CD4-positive, alpha-beta T cell treated with Interleukin-6 for 4 hours (primary cell): ENCODE measurements around the gene LRIG3.
"Not testable (repeated sequence)": the region's sequence is repeated elsewhere in the genome, so short reads cannot be mapped to it uniquely, and the experiment has no call there.

ENCODE experiments used
- DNase-seq: peaks from one replicate; pipeline ENCODE4 v3.0.0-alpha.2; 2020; ENCODE audit warnings: mixed read lengths

The LRIG3 gene

GRCh38 chr12:58905422-58905821 is 14.9 kb downstream of the LRIG3 start:
- DNase-seq, result no peak

- not testable (repeated sequence) for DNase-seq
Measured at GRCh38 chr12:58902726-58903125, 17.6 kb downstream of the LRIG3 start.

DNA sequence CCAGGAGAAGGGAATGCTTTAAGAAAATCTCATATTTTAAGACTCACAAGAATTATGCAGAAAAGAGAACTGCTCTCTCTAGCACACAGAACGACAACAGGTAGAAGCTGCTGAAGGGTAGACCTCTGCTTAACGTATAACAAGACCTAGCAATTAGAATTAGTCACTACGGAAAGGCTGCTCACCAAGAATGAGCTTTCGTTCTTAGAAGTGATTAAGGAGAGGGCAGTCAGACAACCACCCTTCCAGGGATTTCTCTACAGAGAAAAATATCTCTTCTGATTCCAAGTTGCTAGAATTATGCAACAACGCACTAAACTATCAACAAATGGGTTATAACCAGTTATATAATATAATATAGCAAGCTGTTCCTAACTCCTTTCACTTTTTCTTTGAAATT is 18.6 kb downstream of the LRIG3 start:
- no peak for DNase-seq

- no peak for DNase-seq
Measured at GRCh38 chr12:58897969-58898368, 22.3 kb downstream of the LRIG3 start.

GRCh38 chr12:58896278-58896677 is 24.0 kb downstream of the LRIG3 start:
- no peak for DNase-seq

GRCh38 chr12:58895053-58895452 is 25.3 kb downstream of the LRIG3 start:
- DNase-seq, result no peak

GRCh38 chr12:58894040-58894439 is 26.3 kb downstream of the LRIG3 start:
- DNase-seq, result no peak

- DNase-seq, result no peak
Measured at GRCh38 chr12:58893495-58893894, 26.8 kb downstream of the LRIG3 start.

- DNase-seq, result no peak
Measured at GRCh38 chr12:58889557-58889956, 30.7 kb downstream of the LRIG3 start.

- no peak for DNase-seq
Measured at GRCh38 chr12:58888131-58888783, 32.0 kb downstream of the LRIG3 start.

- DNase-seq, result no peak
Measured at GRCh38 chr12:58887068-58887467, 33.2 kb downstream of the LRIG3 start.

- no peak for DNase-seq
Measured at GRCh38 chr12:58886474-58886873, 33.8 kb downstream of the LRIG3 start.

DNA sequence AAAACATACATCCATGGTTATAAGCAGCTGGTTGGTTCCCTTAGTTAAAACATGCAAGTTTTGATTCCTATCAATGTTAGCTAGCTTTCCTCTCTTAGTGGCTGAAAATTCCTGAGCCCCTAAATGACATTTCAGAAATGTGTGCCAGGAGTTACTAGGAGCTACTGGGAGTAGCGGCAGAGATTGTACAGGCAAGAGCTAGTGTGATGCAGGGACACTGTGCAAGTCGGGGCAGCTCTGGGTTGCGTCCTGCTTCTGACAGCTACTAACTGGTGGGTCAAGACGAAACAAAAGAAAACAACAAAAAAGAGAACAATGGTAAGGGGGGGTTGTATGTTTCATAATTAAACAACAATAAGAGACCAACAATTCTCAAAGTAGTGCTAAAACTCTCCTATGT is 35.4 kb downstream of the LRIG3 start:
- DNase-seq, result no peak

DNA sequence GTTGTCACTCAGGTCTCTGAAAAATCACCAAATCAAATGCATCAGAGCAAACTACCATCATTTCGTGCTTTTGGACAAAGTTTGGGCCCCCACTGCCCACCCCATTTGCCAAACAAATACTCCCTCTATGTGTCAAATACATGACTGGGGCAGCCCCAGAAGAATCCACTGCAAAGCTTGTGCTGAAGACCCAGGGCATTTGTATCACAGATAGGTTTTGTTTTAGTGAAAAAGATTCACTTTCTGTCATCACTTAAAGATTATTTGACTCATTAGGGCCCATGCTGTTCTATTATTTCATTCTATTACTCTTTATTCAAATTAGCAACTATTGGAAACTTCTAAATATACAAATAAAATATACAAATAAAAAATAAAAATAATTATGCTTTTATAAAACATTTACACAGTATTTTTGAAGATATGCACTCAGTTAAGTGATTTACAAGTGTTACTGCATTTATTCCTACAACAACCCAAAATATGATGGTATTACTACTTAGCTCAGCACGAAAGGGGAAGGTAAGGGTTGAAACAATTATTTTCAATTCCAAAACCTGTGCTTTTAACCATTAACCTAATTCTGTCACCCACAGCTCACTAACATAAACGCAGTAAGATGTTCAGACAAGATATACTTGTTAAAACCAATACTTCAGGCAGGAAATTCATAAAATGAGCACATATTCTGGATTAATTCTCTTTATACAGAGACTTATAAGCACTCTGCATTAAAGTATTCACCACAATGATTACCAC is 36.5 kb downstream of the LRIG3 start:
- no peak for DNase-seq

DNA sequence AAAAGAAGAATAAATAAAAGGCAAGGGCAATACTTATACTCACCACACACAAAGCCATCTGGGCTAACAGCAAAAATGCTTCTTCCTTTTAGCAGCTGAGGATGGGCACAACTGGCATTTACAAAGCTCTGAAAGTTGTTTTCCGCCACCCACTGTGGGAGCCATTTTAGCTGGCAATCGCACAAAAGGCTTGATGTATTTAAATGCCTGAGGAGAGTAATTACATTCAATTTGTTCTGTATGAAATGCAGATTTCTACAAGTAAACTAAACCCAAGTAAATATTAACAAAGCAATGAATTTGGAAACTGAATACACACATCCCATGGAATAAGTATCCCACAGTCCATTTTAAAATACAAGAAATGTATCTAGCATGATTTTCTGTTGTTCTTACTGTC is 37.5 kb downstream of the LRIG3 start:
- DNase-seq, result no peak

- DNase-seq, result no peak
Measured at GRCh38 chr12:58881816-58882215, 38.5 kb downstream of the LRIG3 start.

GRCh38 chr12:58880639-58881038 is 39.7 kb downstream of the LRIG3 start:
- DNase-seq, result no peak

- DNase-seq, result no peak
Measured at GRCh38 chr12:58877243-58877743, 43.0 kb downstream of the LRIG3 start.

DNA sequence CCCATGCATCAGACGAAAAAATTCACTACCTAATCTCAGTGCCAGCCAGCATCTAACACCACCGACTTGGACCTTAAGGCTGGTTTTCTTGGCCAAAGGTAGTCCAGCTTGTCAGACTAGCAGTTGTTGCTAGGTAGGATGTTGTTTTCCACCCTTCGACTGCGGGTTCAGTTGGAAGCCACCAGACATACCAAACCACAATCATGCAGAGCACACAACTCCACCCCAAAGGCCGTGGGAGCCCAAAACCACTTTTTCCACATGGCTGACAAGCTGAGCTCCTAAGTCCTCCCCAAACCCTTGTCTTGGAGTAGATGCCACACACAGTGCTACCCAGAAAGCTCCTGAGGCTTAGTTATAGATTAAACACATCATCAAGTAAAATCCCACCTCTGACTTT is 46.8 kb downstream of the LRIG3 start:
- no peak for DNase-seq

- no peak for DNase-seq
Measured at GRCh38 chr12:58871556-58871955, 48.7 kb downstream of the LRIG3 start.

DNA sequence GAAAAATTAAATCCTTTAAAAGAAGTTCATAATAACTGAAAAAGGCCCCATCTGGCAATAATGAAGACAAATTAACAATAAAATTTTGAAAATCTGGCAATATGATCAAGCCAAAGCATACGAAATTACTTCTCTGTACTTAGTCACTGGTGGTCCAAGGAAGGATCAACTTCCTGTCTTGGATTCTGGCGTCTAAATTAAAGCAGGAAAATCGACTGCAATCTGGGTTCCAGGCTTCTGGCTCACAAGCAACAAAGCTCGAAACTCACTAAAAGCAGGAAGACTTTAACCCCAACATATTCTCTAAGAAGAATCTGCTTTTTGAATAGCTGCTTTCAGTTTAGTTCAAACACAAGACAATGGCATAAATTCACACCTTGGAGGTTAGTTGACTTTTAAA is 49.7 kb downstream of the LRIG3 start:
- no peak for DNase-seq

GRCh38 chr12:58860788-58861240 is 59.5 kb downstream of the LRIG3 start:
- DNase-seq, result no peak

- DNase-seq, result no peak
Measured at GRCh38 chr12:58860056-58860787, 60.1 kb downstream of the LRIG3 start.

DNA sequence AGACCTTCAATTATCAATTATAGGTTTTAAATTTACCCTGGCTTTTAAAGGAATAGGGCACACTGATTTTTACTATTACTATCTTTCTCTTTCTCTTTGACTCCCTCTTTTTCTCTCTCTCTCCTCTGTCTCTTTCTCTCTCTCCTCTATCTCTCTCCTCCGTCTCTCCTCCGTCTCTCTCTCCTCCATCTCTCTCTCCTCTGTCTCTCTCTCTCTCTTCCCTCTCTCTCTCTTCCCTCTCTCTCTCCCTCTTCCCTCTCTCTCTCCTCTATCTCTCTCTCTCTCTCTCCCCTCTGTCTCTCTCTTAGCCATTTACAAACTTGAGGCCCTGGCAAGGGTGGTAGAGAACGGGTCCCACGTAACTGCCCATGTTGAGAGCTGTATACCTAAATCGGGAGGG is 62.3 kb downstream of the LRIG3 start:
- DNase-seq, result no peak
